SW480 (cell line): ENCODE results near the gene KRTAP19-1.

ENCODE experiments used
- DNase-seq: peaks from one replicate; pipeline ENCODE4 v3.0.0-alpha.2; 2016; ENCODE audit warnings: low spot score

Gene KRTAP19-1

DNA sequence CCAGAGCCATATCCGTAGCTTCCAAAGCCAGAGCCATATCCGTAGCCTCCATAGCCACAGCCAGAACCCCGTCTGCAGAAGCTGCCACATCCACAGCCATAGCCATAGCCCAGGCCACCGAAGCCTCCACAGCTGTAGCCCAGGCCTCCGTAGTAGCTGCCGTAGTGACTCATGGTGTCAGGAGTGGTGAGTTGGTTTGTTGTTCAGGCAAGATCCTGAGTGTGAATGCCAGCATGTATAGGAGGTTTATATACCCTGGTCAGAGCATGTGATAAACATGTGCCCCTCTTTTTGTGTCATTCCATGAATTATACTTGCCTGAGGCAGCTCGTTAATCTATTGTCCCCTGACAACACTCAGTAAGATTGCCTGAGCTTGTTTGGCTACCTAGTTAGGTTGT, at the start of gene KRTAP19-1:
Gene KRTAP19-1, minus strand, starts transcription at position 223 of the 400 bp plus-strand sequence. Its CDS starts 50 bp downstream, at position 173.
- no peak for DNase-seq

DNA sequence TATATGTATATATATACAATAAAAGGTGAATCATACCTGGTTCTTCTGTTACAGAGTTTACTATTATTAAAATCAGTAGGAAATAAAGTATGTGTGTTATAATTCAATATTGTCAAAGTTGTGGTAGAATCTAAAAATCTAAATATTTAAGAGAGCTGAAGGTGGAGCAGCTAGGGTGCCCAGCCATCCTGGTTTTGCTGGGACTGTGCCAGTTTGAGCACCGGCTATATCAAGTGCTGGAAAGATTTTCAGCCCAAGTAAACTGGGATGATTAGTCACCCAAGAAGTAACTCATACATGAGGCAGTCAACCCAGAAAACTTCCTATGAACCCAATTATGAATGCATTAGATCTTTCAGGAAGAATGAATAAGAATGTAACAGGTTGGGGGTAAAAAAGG, 38.7 kb upstream of the KRTAP19-1 start:
- no peak for DNase-seq

DNA sequence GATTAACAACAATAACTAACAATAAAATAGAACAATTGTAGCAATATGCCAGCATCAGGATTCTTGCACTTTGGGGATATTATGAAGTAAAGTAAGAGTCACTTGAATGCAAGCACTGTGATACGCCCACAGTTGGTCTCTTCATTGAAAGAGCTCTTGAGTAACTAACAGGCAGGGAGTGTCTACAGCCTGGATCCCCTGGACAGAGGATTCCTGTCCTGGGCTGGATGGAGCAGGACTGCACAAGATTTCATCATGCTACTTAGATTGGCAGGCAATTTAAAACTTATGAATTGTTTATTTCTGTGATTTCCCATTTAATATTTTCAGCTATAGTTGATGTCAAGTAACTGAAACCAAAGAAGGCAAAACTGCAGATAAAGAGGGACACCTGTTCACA, 35.5 kb upstream of the KRTAP19-1 start:
- no peak for DNase-seq

DNA sequence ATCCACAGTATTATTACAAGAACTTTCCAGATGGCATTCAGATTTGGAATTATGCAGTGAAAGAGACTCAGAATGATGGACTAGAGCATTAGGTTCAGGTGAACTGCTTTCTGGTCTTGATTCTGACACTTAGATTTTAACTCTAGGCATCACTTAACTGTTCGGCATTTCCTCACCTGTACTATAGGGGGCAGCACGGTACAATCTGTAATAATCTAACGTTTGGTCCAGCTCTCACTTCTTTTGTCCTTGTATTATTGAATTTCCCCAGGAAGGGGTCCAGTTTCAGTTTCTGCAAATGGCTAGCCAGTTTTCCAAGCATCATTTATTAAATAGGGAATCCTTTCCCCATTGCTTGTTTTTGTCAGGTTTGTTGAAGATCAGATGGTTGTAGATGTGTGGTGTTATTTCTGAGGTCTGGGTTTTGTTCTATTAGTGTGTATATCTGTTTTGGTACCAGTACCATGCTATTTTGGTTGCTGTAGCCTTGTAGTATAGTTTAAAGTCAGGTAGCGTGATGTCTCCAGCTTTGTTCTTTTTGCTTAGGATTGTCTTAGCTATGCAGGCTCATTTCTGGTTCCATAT, 25.5 kb upstream of the KRTAP19-1 start:
- DNase-seq = peak; percentile 27

DNA sequence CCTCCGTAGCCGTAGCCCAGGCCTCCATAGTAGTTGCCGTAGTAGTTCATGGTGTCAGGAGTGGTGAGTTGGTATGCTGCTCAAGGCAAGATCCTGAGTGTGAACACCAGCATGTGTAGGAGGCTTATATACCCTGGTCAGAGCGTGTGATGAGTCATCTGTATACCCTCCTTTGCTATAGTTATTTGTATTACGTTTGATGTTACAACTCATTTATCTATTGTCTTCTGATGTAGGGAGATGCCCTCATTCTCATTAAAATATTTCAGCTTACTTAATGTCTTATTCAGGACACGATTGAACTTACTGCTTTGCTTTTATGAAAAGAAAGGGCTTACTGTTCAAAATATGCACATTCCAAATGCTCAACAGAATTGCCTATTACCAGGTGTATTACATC, 21.9 kb upstream of the KRTAP19-1 start, which contains the start of gene KRTAP19-5:
Gene KRTAP19-5, minus strand, starts transcription at position 101 of the 400 bp plus-strand sequence. Its CDS starts 51 bp downstream, at position 50.
- peak; percentile 33 for DNase-seq

DNA sequence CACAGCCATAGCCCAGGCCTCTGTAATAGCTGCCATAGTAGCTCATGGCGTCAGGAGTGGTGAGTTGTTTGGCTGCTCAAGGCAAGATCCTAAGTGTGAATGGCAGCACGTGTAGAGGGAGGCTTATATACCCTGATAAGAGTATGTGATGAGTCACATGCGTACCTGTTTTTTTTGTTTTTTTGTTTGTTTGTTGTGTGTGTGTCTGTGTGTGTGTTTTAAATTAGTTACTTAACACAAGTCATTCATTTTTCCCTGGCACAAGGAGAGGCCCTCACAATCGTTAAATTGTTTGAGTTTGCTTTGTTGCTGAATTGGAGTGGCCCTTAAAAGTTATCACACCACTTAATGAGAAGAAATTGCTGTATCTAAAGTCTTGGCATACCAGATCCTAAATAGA, 16.9 kb upstream of the KRTAP19-1 start, which contains the start of gene KRTAP19-4:
Gene KRTAP19-4, minus strand, starts transcription at position 101 of the 400 bp plus-strand sequence. Its CDS starts 55 bp downstream, at position 46.
- DNase-seq = no peak

DNA sequence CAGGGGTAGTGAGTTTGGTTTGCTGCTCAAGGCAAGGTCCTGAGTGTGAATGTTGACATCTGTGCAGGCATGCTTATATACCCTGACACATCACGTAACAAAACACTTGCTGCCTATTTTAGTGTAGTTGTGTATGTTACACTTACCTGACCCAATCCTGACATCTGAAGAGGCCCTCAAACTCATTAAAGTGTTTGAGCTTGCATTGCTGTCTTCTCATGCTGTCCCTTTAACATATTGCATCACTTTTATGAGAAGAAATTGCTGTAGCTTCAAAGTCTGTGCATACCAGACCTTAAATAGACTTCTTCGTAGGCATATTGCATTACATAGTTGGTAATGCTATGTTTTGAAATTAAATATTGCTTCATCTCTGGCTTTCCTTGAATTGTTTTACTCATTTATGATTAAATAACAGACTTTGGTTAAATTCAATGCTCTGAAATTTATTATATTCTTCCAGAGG, 11.8 kb upstream of the KRTAP19-1 start, which contains the start of gene KRTAP19-3:
Gene KRTAP19-3, minus strand, starts transcription at position 51 of the 466 bp plus-strand sequence. CDS start 56 bp downstream, outside the sequence.
- no peak for DNase-seq

DNA sequence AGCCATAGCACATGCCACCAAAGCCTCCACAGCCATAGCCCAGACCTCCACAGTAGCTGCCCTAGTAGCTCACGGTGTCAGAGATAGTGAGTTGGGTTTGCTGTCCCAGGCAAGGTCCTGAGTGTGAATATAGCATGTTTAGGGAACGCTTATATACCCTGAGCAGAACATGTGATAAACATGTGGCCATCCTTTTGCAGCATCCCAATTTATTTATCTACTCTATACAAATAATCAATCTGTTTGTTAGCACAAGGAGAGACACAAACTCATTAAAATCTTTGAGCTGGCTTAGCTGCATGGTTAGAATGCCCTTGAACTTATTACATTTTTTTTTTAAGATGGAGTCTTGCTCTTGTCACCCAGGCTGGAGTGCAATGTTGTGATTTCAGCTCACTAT, 7.2 kb upstream of the KRTAP19-1 start, which contains the start of gene KRTAP19-2:
Gene KRTAP19-2, minus strand, starts transcription at position 101 of the 400 bp plus-strand sequence. Its CDS starts 88 bp downstream, at position 13.
- no peak for DNase-seq

DNA sequence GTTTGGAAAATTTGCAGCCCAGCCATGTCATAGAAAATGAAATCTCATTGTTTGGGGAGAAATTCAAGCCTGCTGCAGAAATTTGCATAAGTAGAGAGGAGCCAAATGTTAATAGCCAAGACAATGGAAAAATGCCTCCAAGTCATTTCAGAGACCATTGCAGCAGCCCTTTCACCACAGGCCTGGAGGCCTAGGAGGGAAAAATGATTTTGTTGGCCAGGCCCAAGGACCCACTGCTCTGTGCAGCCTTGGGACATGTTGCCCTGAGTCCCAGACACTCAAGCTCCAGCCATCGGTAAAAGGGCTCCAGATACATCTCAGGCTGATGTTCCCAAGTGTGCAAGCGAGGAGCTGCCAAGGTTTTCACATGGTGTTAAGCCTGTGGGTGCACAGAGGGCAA, 6.0 kb upstream of the KRTAP19-1 start:
- no peak for DNase-seq

DNA sequence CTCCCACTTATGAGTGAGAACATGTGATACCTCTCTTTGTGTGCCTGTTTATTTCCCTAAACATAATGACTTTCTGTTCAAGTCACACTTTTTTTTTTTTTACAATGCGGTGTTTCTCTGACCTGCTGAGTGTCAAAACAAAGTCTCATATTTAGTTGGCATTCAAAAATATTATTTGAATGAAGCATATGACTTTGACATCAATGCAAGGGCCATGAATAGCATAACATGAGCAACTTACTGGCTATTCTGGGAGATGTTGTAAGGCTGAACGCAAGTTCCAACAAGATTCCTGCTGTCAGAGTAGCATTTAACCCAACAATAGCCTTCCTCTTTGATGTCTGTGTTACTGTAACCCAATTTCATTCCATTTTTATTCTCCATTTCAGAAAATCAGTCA, 2.0 kb upstream of the KRTAP19-1 start:
- DNase-seq = no peak

DNA sequence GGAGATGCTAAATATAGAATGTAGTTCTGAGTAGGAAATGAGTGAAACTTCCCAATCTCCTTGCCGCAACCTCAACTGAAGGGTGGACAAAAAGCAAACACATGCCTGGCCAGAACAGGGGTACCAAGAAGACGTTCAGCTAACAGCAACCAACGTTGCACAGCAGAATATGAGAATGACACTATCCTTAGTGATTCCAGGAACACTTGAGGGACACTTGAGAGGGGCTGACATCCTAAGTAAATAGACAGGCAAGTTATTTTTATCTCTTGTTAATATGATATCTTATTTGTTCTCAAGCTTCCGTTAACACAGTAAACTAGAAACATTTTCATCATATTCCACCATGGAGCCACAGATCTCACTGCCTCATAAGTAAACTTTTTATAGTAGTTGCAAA, 908 bp downstream of the KRTAP19-1 start:
- DNase-seq = no peak

DNA sequence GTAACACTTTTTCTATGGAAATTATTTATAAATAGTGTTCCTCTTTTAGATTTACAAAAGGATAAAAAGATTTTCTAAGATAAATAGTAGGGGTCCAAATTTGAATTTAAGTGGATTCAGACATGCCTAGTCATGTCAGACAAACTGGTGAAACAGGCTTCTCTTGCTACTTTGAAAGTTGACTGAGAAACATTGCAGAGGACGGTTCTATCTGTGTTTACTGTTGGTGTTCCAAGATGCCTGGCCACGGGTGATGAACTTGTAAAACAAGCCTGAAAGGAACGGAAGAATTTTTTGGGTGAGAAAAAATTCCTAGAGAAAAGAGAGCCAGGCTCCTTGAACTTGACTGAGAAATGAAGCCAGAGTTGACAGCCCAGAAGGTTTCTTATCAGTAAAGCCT, 2.2 kb downstream of the KRTAP19-1 start:
- DNase-seq = no peak

DNA sequence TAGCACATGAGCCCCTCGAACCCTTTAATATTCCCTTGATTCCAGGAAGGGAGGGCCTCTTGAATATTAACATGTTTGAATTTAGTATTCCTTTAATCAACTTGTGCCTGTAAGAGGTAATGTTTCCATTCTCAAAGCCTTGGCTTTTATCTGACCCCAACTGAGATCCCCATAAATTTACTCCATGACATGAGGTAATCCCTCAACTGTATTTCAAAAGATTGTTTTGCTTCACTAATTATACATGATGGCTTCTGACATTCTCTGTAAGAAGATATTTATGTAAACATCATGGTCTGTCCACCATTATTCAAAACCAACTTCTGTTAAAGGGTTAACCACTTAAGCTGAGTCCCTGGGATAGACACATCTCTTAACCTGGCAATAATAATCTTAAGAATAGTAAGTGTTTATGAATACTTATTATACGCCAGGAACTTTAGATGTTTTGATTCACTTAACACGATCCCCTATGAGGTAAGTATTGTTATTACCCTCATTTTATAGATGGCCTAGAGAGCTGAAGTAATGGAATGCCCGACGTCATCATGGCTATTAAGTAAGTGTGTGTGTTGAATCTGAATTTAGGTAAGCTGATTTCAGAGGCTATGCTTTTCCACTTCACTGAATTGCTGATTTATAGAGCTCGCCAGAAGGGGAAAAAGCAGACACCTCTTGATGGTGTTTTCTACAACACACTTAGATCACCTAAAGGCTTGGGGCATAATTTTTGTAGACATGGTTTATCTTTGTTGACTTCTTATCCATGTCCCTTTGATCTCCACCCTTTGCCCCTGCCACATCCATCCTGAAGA, 11.1 kb downstream of the KRTAP19-1 start:
- DNase-seq = no peak

DNA sequence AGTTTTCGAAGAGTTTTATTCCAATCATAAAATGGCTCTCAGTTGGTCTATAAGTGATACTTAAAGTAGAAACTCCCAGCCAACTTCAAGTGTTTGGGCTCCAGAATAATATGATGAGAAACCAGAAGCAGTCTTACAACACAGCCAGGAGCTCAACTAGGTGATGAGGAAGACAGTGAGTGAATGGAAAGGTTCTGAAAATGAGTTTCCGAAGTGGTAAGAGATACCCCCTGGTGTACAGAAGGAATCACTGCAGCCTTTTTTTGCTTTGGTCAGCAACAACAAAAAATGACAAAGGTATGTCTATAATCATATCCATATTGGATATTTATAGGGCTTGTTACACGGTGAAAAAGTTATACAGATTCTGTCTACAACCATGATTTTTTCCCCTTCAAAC, 16.5 kb downstream of the KRTAP19-1 start:
- DNase-seq = peak; percentile 37

DNA sequence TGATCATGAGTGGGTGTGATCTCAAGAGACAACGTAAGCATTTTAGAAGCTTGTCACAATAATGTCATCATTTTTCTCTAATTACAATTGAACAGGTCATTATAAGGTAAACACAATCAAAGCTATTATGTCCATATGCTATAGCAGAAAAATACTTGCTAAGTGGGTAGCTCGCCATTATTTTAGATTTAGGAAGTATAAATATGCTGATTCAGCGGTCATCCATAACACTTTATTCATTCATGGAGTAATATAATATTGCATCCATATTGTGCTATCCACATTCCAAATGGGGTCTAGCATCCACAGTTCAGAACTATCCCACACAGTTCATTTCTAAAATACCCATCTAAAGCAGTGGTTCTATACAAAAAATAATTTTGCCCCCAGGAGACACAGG, 31.7 kb downstream of the KRTAP19-1 start:
- no peak for DNase-seq

DNA sequence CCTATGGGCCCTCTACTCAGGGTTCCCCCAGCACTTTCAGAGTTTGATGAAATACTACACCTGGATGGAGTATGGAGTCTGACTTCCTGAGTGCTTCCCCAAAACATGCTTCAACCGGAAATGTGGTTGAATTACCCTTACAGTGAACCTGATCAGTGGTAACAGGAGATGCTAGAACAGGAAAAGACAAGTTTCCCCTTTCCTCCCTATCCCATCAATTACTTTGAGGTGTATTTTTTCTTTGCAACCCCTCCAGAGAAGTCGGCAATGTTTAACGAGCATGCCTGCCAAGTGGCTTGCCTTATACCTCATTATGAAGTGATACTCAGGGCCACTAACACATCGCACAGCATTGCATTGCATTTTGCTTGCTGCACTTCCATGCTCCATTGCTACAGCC, 33.1 kb downstream of the KRTAP19-1 start:
- DNase-seq = no peak

DNA sequence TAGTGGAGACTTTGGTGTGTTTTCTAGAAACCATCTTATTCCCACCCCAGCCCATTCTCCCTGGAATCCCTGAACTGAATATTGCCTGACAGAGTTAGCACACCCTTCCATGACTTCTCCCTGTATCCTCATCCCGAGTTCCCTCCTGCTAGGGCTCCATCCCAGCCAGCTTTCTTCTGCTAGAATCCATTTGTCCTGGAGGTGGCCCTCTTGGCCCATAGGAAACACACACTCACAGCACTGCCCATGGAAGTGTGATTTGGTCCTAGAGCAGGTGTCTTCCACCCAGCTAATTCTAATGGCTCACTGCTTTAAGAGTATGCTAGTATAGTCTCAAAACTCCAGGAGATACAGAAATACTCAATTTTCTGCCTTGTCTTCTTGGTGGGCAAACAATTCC, 36.0 kb downstream of the KRTAP19-1 start:
- no peak for DNase-seq

DNA sequence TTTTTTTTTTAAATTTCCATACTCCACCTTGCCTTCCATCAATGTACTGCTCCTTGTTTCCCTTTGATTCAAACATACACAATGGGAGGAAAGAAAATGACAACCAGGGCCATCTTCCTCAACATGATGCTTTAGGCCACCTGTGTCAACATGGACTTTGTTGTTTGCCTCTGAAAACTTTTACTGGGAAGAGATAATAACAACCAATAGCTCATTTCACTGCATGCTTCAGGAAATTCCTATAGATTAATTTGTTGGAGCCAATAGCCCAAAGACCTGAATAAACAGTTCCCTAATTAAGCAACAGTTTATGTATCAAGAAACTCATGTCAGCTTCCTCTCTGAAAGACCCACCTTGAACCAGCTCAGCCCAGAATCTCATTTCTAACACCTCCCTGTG, 36.9 kb downstream of the KRTAP19-1 start:
- DNase-seq = no peak

DNA sequence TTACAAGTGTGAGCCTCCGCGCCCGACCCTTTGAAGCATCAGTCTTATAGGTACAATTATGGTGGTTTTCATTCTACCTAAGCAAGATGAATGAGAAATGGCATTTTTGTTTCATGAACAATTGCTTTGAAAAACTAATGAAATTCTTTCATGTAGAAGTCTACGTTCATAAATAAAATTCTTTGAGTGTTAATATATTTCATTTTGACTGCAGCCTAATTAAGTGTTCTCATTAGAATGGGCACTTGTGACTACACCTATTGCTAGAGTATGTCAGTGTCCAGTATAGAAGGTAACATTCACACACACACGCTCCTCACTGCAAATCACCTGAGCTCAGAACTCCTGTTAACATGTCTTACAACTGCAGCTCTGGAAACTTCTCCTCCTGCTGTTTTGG, 40.2 kb downstream of the KRTAP19-1 start, which contains the start of gene KRTAP15-1:
Gene KRTAP15-1, plus strand, starts transcription at position 301 of the 400 bp plus-strand sequence. Its CDS starts 53 bp downstream, at position 354.
- no peak for DNase-seq

DNA sequence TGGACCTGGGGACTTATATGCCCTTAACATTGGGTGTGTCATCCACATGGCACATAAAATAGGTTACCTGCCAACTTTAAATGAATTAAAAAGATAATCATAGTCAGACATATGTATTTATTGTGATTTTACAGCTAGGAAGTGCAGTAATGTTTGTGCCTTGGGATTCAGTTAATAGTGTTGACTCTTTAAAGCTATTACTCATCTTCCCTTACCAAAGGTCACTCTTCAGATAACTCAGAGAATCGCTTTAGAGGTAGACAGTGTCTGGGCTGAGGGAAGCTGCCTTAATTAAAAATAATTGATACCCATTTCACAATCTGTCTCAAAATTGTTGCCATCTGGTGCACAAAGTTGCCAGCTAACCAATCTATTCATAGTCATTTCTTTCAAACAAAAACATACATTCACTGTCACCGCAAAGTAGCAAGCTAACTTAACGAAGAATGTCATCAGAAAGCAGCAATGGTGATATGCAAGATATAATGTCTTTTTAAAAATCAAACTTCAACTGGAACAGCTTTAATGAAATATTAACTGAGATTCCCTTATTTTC, 43.1 kb downstream of the KRTAP19-1 start:
- no peak for DNase-seq

DNA sequence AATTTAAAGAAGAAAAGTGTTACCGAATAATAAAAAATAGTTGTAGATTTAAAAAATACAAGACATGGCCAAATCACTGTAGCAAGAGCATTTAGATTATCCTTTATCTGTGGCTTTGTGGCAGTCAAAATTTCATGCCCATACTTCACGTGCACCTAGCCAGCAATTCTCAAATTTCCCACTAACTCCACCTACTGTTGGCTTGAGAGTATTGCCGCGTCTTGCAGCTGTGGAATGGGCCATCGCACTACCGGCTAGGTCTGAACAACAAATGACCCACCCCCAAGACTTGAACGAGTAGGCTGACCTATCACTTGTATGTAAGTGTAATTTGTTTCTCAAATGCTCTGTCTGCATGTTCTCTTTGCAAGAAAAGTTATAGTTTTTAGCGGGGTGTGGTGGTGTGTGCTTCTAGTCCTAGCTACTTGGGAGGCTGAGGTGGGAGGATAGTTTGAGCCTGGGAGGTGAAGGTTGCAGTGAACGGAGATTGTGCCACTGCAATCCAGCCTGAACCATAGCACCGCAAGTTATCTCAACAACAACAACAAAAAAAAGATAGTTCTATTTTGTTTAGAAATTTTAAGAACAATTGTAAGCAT, 46.0 kb downstream of the KRTAP19-1 start:
- DNase-seq = peak; percentile 40

DNA sequence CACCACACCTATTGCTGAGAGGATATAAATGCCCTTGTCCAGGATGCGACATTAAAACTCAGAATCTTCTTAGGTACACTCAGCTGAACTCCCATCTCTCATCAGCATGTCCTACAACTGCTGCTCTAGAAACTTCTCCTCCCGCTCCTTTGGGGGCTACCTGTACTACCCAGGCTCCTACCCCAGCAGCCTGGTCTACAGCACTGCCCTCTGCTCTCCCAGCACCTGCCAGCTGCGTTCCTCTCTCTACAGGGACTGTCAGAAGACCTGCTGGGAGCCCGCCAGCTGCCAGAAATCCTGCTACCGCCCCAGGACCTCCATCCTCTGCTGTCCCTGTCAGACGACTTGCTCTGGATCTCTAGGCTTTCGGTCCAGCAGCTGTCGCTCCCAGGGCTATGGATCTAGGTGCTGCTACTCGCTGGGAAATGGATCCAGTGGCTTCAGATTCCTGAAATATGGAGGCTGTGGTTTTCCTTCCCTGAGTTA, 50.0 kb downstream of the KRTAP19-1 start, which contains the start of gene KRTAP13-4:
Gene KRTAP13-4, plus strand, starts transcription at position 51 of the 486 bp plus-strand sequence. Its CDS starts 56 bp downstream, at position 107.
- no peak for DNase-seq
